ENCODE results near the gene ACAA1. TPM values are rescaled to one million over a fixed set of nuclear protein-coding genes. Genes with fewer than 3 reads are reported as not detected.

The ACAA1 gene
- total and polyA plus RNA-seq, 9 of the 15 experiments (the other 6 are each of a cell fraction or from before 2014, with no cell fraction given), result 4.0 to 88.9 (median 57.2) TPM

GRCh38 chr3:38097446-38098375 is 39.2 kb downstream of the ACAA1 start:
- Histone ChIP-seq H2AFZ (ENCODE audit: low read depth, low read length) (no peak overlapping the region), H3K4me2 (ENCODE audit: insufficient read depth, low read length) (no peak overlapping the region), H3K27ac (ENCODE audit: extremely low read depth, low read depth, low read length) (no peak overlapping the region), H4K20me1 (replicated peaks; ENCODE audit: control insufficient read depth, insufficient read depth, low read length) (no peaks in the 10 kb centered on the region), H3K9me1 (ENCODE audit: control insufficient read depth, insufficient read depth, low read length) (no peaks in the 10 kb centered on the region), H3K27me3 (ENCODE audit: control insufficient read depth in 2 of 2, insufficient read depth in 2 of 2, low read length in 2 of 2) (peaks cover 62 to 79% of the 10 kb centered on the region in 2 experiments), H3K4me3 (no peak overlapping the region), H3K79me2 (ENCODE audit: control insufficient read depth, insufficient read depth, low read length) (no peaks in the 10 kb centered on the region), H3K9ac (ENCODE audit: insufficient read depth in 1 of 2, low read depth in 2 of 2, low read length in 2 of 2) (0 out of 4 replicates have a peak overlapping the region, but pooled peaks of 1 of the 2 experiments have one; percentile 60), H3K4me1 (replicated peaks in 1 of 2; ENCODE audit: control insufficient read depth in 2 of 2, insufficient read depth in 2 of 2, low read length in 2 of 2) (no peaks in the 10 kb centered on the region), H3K36me3 (ENCODE audit: control insufficient read depth, insufficient read depth, low read length) (no peaks in the 10 kb centered on the region), H3K9me3 (replicated peaks; ENCODE audit: control insufficient read depth, insufficient read depth, low read depth, low read length) (no peaks in the 10 kb centered on the region)
- FAIRE-seq (no peak), DNase-seq (ENCODE audit: extremely low read depth in 1 of 4, low spot score in 3 of 4) (no peak), ATAC-seq (no peak)
- ChIA-PET POLR2A (interaction anchor here (0.6 to 2.0 kb wide), 3 partner anchors 12 to 66 kb away, joined by 3 to 8 read pairs (median 3); no protein-coding TSS in a partner anchor), CTCF (ENCODE audit: low intra/inter-chr PET ratio) (interaction anchor here (0.7 kb wide), 1 partner anchor 886 kb away, joined by 3 read pairs; no protein-coding TSS in a partner anchor)
- BruUV-seq (replicated peaks), result no TSS peak
- intact Hi-C loops (cut with micrococcal nuclease), result no loop called here
- in situ Hi-C loops (cut with MboI), result no loop called here
- WGBS (ENCODE audit: insufficient coverage, low coverage, missing lambda C conversion rate), result 2% methylated on average over 19 of the region's 19 CpGs
- TF ChIP-seq ZNF740 (CRISPR knock-in tag; IDR thresholded peaks at IDR 0.05) (no peak), ZNF740 (tag; IDR thresholded peaks at IDR 0.05) (no peak), PHB (CRISPR knock-in tag; IDR thresholded peaks at IDR 0.05) (no peak), RBM22 (IDR thresholded peaks at IDR 0.05; ENCODE audit: low read depth, low read length, poor library complexity, severe bottlenecking) (no peak), E2F8 (IDR thresholded peaks at IDR 0.05; ENCODE audit: low read depth, partially characterized antibody) (no peak), ZNF239 (CRISPR knock-in tag; IDR thresholded peaks at IDR 0.05) (no peak), ZNF311 (CRISPR knock-in tag; IDR thresholded peaks at IDR 0.05) (no peak), PPARD (CRISPR knock-in tag; IDR thresholded peaks at IDR 0.05) (no peak), HDAC3 (IDR thresholded peaks at IDR 0.05; ENCODE audit: borderline replicate concordance, partially characterized antibody) (no peak), RAD21 (CRISPR knock-in tag; conservative IDR thresholded peaks at IDR 0.05 in 1 of 2, IDR thresholded peaks at IDR 0.05 in 1 of 2) (no peak), POLR2AphosphoS2 (IDR thresholded peaks at IDR 0.05; ENCODE audit: low read length) (no peak), ESRRB (CRISPR knock-in tag; IDR thresholded peaks at IDR 0.05; ENCODE audit: borderline replicate concordance) (no peak), TBP (optimal IDR thresholded peaks at IDR 0.05; ENCODE audit: low read depth, low read length) (no peak), SNRNP70 (optimal IDR thresholded peaks at IDR 0.05; ENCODE audit: low read depth, low read length) (no peak)
- TF ChIP-seq, protein P1, sequence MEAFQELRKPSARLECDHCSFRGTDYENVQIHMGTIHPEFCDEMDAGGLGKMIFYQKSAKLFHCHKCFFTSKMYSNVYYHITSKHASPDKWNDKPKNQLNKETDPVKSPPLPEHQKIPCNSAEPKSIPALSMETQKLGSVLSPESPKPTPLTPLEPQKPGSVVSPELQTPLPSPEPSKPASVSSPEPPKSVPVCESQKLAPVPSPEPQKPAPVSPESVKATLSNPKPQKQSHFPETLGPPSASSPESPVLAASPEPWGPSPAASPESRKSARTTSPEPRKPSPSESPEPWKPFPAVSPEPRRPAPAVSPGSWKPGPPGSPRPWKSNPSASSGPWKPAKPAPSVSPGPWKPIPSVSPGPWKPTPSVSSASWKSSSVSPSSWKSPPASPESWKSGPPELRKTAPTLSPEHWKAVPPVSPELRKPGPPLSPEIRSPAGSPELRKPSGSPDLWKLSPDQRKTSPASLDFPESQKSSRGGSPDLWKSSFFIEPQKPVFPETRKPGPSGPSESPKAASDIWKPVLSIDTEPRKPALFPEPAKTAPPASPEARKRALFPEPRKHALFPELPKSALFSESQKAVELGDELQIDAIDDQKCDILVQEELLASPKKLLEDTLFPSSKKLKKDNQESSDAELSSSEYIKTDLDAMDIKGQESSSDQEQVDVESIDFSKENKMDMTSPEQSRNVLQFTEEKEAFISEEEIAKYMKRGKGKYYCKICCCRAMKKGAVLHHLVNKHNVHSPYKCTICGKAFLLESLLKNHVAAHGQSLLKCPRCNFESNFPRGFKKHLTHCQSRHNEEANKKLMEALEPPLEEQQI (IDR thresholded peaks at IDR 0.05), result no peak

Measured in K562 (cell line).